Kidney glomerular epithelial cell (primary cell): Measurements from ENCODE around the gene SNX14.

ENCODE experiments used
- DNase-seq: peaks from one replicate; lab custom pipeline; 2025; lab: John Stamatoyannopoulos, UW

The SNX14 gene

GRCh38 chr6:85506441-85507093 lies 87.1 kb downstream of the SNX14 start:
- DNase-seq: no peak

DNA sequence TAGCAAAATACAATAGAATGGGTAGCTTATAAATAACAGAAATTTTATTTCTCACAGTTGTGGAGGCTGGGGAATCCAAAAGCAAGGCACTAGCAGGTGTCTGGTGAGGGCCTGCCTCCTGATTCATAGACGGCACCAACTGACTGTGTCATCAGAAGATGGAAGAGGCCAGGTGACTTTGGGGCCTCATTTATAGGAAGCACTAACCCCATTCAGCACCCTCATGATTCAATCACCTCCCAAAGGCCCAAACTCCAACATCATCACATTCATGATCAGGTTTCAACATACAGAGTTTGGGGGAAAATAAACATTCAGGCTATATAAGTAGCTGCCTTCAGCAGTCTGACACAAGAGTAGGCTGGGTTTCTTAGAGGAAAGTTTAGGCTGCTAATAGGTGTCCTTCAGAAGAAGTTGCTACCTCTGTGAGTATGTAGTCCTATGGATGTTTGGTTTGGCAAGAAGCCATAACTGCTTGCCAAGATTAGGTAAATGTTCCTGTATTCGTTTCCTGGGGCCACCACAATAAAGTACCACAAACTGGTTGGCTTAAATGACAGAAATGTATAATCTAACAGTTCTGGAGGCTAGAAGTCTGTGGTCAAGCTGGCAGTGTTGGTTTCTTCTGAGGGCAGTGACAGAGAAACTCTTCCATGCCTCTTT lies 94.9 kb downstream of the SNX14 start:
- DNase-seq: no peak

DNA sequence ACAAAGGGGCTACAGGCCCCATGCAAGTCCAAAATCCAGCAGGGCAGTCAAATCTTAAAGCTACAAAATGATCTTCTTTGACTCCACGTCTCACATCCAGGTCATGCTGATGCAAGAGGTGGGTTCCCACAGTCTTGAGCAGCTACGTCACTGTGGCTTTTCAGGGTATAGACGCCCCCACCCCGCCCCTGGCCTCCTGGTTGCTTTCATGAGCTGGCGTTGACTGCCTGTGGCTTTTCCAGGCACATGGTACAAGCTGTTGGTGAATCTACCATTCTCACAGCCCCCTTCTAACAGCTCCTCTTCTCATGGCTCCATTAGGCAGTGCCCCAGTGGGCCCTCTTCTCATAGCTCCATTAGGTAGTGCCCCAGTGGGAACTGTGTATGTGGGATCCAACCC lies 96.8 kb downstream of the SNX14 start:
- no peak for DNase-seq

GRCh38 chr6:85496009-85496579 lies 97.6 kb downstream of the SNX14 start:
- no peak for DNase-seq

GRCh38 chr6:85494547-85495536 lies 98.8 kb downstream of the SNX14 start:
- DNase-seq: peak; percentile 15

DNA sequence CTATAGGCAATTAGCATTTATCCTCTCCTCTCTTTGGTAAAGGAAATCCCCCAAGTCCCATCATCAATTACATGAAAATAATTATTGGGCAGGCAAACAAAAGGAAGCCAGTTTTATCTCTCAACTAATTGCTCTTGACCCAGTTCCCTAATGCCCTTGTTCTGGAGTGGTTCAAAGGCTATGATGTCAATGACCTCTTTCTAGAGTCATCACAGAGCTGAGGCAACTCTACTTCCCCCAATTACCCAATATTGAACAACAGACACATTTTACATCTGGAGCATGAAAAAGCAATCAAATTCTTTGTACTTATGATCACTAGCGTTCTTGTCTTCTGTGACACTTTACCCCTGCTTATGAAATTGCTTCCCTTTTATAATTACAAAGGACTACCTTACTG lies 100.3 kb downstream of the SNX14 start:
- DNase-seq: no peak

DNA sequence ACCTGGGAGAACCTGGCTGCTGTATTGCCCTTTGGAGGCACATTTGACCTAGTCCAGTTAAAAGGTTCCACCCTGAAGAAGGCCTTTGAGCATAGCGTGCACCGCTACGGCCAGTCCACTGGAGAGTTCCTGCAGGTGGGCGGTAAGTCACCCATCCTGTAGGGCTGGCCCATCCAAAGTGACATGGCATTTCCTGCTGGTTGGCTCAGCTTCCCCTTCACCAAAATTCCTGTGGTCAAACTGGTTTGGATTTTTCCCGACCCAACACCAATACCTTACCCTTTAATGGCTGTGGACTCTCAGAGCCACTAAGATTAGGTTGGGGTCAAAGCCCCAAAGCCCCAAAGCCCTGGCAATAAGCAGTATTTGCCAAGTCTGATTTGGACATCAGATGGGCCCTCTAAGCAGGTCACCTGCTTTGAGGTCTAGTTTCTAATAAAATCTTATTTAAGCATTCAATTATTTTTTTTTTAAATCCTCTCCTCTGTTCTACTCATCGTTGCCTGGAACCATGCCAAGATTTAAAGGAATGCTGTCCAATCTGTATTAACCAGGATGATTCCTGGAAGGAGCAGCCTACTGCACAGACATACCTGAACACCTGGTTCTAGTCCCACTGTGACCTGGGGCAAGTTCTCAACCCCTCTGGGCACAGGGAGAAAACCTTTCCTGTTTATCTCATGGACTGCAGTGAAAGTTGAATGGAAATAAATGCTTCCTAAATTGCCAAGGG lies 103.0 kb downstream of the SNX14 start:
- peak; percentile 10 for DNase-seq

GRCh38 chr6:85484948-85485347 lies 108.7 kb downstream of the SNX14 start:
- DNase-seq: no peak

DNA sequence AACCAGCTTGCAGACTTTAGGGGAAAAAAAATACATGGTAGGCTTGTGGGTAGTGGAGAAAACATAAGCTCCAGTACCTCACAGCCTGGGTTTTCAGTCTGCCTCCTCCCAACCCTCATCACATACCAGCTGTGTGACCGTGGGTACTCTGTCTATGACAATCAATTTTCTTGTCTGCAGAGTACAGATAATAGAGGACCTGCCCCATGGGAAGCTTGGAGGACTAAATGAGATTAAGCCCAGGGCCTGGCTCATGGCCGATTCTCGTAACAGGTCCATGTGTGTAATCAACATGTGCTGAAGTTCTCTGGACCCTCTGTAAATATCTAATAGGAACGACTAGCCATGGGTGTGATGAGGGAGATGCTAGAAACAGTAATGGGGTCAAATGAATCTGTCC lies 109.8 kb downstream of the SNX14 start:
- DNase-seq: no peak

GRCh38 chr6:85482905-85483700 lies 110.6 kb downstream of the SNX14 start:
- DNase-seq: peak; percentile 62

- no peak for DNase-seq
Measured at GRCh38 chr6:85482206-85482904, 111.3 kb downstream of the SNX14 start.

DNA sequence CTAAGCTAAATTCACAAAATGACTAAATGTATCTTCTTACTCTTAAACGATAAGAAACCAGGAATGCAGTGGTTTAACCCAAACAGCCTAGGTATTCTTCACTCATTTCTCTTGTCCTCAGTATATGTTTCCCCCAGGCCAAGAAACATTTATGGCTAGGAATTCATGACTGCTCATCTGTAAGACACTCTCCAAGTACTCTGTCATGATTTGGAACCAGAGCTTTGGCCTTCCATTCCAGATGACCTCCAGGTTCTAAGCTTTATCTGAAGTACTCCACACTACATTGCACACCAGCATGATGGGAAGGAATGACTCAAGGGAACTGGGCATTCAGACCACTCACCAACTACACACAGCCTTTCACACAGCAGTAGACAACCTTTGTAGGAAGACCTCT lies 114.5 kb downstream of the SNX14 start:
- DNase-seq: no peak

- no peak for DNase-seq
Measured at GRCh38 chr6:85476532-85476931, 117.1 kb downstream of the SNX14 start.

DNA sequence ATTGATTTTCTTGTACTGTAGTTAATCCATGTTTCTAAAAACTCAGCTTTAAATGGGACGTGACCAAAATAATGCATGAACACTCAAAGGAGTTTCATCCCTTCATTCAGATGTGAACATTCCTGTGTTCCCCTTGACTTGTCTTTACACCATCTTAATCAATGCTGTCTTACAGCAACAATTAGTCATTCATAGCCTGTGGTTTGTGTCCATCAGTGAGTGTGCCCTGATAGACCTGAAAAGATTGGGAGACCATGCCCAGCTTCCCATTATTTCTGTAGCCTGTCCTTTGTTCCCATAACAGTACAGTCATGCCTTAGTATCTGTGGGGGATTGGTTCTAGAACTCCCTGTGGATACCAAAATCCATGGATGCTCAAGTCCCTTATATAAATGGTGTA lies 119.9 kb downstream of the SNX14 start:
- peak; percentile 10 for DNase-seq

DNA sequence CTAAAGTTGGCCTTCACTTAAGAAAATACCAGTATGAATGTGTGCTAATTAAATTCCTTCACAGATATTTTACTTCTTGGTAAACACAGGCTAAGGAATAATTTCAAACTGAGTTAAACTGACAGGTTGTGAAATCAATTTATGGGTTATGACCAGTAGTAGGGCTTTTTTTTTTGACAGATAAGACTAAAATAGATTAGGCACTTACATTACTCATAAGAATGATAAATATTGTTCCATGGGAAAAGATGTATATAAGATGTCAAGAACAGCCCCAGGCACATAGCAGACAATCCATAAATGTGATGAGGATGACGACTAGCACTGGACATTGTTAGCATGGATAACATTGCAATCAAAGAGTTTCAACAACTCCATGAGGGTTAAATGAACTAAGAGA lies 120.9 kb downstream of the SNX14 start:
- DNase-seq: no peak

DNA sequence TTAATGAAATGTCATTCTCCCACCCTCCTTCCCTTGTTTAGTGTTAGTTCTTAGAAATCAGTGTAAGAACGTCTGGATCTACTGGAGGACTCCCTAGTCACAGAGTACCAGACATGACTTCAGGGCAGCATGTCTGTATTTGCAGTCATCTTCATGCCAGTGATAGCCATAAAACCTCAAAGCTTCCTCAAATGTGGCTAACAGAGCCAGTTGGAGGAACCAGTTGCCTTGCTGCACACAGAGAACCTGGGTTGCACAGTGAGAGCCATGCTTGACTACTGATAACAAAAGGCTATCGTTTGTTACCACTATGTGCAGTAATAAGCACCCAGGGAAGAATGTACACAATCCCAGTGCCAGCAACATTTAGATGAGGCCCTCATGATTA lies 123.6 kb downstream of the SNX14 start:
- no peak for DNase-seq

GRCh38 chr6:85469276-85470022 lies 124.2 kb downstream of the SNX14 start:
- no peak for DNase-seq

DNA sequence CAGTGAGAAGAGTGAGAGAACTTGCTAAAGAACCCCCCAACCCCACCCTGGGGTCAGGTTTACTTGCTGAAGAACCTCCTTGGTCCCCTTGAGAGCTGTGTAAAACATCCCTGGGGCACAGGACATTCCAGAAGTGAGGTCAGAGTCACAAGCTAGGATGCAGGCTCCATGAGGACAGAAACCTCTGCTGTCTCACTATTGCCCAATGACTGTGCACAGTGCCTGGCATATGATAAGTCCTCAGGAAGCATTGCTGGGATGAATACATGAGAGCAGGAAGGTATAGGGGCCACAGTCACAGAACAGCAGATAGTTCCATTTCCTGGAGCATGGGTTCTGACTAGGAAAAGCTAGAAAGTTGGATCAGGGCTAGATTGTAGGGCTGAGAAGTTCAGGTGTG lies 125.3 kb downstream of the SNX14 start:
- no peak for DNase-seq

GRCh38 chr6:85465762-85466161 lies 127.9 kb downstream of the SNX14 start:
- no peak for DNase-seq
